Skeletal muscle tissue (tissue), 4 donors: ENCODE results near the gene DDRGK1. TPM values are rescaled to one million over a fixed set of nuclear protein-coding genes. Genes with fewer than 3 reads are reported as not detected.
A peak's percentile ranks its signal among the peaks of the same experiment; 100 is the strongest.

Source experiments
- H3K27ac ChIP-seq: one replicate; pipeline ENCODE4 v1.7.0; 2013; ENCODE audit warnings: mild to moderate bottlenecking, low read depth, low read length, inconsistent platforms
- H3K27me3 ChIP-seq, 3 donors: one replicate each; pipeline ENCODE4 v1.7.0; 2013; ENCODE audit warnings: low read length in 3 of 3; ENCODE audit not compliant: control insufficient read depth in 3 of 3, insufficient read depth in 3 of 3
- H3K36me3 ChIP-seq, 3 donors: one replicate each; pipeline ENCODE4 v1.7.0; 2013; ENCODE audit warnings: low read length in 3 of 3; ENCODE audit not compliant: control insufficient read depth in 3 of 3, insufficient read depth in 3 of 3
- H3K4me1 ChIP-seq, 3 donors: one replicate each; pipeline ENCODE4 v1.7.0; 2013; ENCODE audit warnings: low read length in 3 of 3, mild to moderate bottlenecking in 3 of 3; ENCODE audit not compliant: control insufficient read depth in 3 of 3, insufficient read depth in 3 of 3
- H3K4me3 ChIP-seq, 3 donors: one replicate each; pipeline ENCODE4 v1.7.0; 2013; ENCODE audit warnings: low read length in 3 of 3
- H3K9ac ChIP-seq, 3 donors: one replicate each; pipeline ENCODE4 v1.7.0; 2013; ENCODE audit warnings: low read length in 3 of 3, mild to moderate bottlenecking in 3 of 3, moderate library complexity in 2 of 3, low read depth in 1 of 3
- H3K9me3 ChIP-seq, 3 donors: one replicate each; pipeline ENCODE4 v1.7.0; 2013; ENCODE audit warnings: low read length in 3 of 3; ENCODE audit not compliant: control insufficient read depth in 3 of 3
- total RNA-seq: library from RNA; depleted of rRNA; stranded (reverse); fragments of >200 nt; gene quantifications from one replicate; pipeline ENCODE4 v1.2.3, GENCODE V29; 2014
- donor health status: Osteomylitis.

DDRGK1 gene
- total RNA-seq, 1 donor from 2014 or later: 20.4 TPM

DNA sequence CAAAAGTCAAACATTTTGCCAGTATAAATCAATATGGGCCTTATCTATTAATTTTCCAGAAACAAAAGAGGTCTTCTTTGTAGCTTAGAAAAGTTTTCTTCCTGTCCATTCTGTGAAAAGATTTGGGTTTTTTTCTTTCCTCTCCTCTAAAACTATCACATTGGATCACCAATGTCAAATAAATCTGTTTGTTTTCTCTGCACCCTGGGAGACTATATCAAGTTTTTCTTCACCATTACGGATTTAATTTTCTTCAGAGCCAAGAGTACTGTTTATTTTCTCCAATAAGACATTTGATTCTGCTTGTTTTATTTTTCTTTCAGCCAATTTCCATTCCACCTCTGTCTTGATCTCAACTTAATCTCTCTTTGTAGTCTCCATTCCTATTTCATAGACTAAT, 29.2 kb downstream of the DDRGK1 start:
- Histone ChIP-seq H3K27ac (no peak overlapping the region), H3K27me3 (peaks cover 0 to 8% (median 0%) of the 10 kb centered on the region in 3 donors)

DNA sequence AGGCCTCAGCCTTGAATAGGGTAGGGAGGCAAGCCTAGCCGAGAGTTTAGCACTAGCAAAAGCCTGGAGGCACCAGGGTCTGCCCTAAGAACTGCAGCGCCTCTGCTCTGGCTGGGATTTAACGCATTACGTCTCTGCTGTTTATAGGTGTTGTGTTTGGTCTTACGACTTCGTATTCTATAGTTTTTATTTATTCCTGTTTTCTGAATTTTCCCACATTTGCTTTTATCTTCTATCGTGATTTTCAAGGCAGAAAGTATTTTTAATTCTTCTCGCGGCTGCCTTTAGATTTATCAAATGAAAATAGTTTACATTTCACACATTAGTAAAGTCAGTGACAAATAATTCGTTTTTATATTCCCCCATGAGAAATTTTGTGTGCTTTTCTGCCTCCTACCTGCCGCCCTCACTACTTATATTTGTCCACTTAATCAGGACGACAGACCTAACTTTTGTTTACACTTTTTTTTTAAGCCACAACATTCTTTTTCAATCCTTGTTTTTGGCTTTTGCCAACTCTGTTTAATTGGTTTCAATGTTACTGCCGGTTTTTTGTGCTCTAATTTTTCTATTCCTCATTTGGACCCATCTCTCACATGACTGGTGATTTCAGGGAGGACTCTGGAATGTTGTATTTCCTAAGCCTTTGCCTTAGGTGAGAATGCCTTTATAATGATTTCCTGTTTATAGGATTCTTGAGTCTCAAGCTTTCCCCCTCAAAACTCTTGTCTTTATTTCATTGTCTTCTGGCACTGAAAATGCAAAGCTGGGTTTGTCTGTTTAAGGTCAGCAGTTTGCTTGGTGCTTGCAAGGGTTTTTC, 29.8 kb downstream of the DDRGK1 start:
- H3K4me3 ChIP-seq: peak overlapping the region; percentile 82 to 94 (median 94)
- H3K9me3 ChIP-seq: no peaks in the 10 kb centered on the region
- H3K4me1 ChIP-seq: peaks cover 10 to 15% (median 13%) of the 10 kb centered on the region in 3 donors
- H3K36me3 ChIP-seq: no peaks in the 10 kb centered on the region
- H3K27me3 ChIP-seq: peaks cover 0 to 8% (median 0%) of the 10 kb centered on the region in 3 donors
- peak overlapping the region; percentile 69 for H3K27ac ChIP-seq
- H3K9ac ChIP-seq: peak overlapping the region; percentile 77 to 90 (median 81)

More for the DNA sequence above, 29.2 kb downstream of the DDRGK1 start:
- H3K4me1 ChIP-seq: peaks cover 10 to 15% (median 13%) of the 10 kb centered on the region in 3 donors
- no peak overlapping the region for H3K9ac ChIP-seq
- peaks cover 0 to 1% (median 0%) of the 10 kb centered on the region in 3 donors for H3K36me3 ChIP-seq
- H3K9me3 ChIP-seq: no peaks in the 10 kb centered on the region
- H3K4me3 ChIP-seq: no peak overlapping the region

DNA sequence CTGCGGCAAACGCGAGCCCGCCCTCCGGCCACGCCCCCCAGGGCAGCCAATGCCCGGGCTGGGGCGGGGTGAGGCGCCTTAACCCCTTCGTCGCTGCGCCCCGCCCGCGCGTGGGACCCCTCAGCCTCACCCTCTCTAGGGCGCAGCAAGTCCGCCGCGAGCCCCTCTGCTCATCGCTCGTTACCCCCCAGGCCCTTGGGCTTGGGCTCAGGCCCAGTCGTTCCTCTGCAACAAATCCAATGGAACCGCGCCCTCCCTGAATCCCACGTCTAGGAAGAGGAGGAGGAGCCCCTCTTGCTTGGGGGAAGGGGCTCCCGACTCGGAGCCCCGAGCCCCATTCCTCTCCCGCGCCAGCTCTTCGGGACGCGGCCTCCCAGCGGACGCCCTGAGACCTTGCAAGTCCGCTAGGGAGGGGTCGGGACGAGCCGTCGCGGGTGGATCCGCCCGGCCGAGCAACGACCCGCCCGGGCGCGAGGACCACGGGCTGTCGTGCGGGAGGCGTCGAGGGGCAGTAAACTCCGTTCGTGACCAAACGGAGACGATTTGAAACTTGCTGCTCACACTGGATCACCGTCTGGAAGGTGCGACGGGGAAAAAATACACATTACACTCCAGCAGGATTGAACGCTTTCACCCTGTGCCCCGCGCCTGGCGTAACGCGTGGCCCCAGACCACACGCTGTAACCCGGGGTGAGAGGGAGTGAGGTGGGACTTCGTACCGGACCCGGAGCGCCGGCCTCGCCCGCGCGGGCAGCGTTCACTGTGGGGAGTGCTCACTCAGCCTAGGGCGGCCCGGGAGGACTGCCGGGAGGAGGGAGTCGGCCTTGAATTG, 30.7 kb downstream of the DDRGK1 start:
- Histone ChIP-seq H3K4me3 (peak overlapping the region; percentile 82 to 94 (median 94)), H3K9ac (peak overlapping the region; percentile 77 to 90 (median 81)), H3K27ac (peak overlapping the region; percentile 69), H3K9me3 (no peaks in the 10 kb centered on the region), H3K36me3 (no peaks in the 10 kb centered on the region), H3K4me1 (peaks cover 10 to 15% (median 13%) of the 10 kb centered on the region in 3 donors), H3K27me3 (peaks cover 0 to 13% (median 0%) of the 10 kb centered on the region in 3 donors)

DNA sequence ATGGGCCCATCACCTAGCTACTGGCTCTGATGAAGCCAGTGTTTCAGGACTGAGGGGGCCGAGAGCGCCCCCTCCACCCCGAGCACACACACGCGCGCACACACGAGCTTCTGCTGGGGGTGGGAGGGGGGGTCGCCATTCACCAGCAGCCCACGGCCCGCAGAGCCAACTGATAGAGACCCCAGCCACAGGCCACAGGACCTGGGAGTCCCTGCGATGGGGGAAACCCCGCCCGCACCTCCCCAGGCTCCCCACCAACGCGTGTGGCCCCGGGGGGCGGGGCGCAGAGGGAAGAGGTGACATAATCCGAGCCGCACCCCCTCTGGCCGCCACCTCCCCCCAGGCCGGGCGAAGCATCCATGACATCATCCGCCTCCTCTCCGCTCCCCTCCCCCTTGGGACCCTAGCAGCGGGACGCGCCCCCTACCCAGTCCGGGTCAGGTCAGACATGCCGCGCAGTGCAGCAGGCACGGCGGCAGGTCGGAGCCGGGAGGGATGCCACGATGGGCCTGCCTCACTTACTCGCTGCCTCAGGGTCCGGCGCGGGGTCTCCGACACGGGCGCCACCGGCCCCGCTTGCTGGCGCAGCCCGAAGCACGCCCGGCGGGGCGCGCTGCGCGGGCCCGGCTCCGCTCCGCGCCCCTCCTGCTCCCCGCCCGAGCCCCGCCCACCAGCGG, 31.4 kb downstream of the DDRGK1 start, which contains the start of gene LZTS3:
LZTS3 (minus strand) TSS at position 617 of the 677 bp plus-strand sequence. CDS start 6,386 bp downstream, outside the sequence.
- Histone ChIP-seq H3K9ac (peak within 1 kb of the TSS; percentile 77 to 90 (median 81)), H3K4me3 (peak within 1 kb of the TSS; percentile 82 to 94 (median 94)), H3K4me1 (peaks cover 10 to 15% (median 13%) of the 10 kb centered on the region in 3 donors), H3K9me3 (no peaks in the 10 kb centered on the region), H3K27ac (peak within 1 kb of the TSS; percentile 69), H3K36me3 (no peaks in the 10 kb centered on the region), H3K27me3 (peaks cover 0 to 14% (median 0%) of the 10 kb centered on the region in 3 donors)

DNA sequence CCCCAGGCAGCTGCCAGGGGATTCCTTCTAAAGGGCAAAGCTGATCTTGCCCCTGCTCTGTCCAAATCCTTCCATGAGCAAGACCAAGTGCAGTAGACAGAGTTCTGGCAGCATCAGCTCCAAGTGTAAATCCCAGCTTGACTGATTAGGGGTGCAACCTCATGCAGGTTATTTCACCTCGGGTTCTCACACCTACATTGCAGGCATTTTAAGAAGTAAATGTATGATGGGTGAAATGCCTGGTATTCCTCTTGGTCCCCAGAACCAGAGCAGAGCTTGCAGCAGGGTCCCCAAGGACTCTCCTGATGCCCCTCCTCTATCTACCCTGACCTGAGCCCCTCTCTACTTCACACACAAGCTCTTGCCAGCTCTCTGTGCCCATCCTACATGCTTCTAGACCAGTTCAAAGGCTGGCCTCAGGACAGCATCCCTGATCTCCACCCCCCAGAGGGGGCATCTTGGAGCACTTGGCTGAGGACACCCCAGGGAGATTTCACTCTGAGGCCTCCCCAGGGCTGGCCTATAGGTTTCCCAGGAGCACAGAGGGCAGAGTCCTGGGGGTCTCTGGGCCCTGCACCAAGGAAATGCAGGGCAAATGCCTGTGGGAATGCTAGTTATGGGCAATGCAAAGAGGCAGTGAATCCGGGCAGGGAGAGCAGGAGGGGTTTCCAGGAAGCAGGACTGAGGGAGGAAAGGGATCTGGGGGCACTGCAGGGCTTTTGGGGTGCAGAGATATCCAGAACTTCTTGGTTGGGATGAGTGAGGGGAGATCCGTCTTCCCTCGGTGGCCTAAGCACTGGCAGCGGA, 32.2 kb downstream of the DDRGK1 start:
- Histone ChIP-seq H3K4me3 (peak overlapping the region; percentile 72 to 94 (median 94)), H3K27ac (no peak overlapping the region), H3K9me3 (no peaks in the 10 kb centered on the region), H3K27me3 (peaks cover 0 to 14% (median 0%) of the 10 kb centered on the region in 3 donors), H3K4me1 (peaks cover 10 to 15% (median 13%) of the 10 kb centered on the region in 3 donors), H3K36me3 (no peaks in the 10 kb centered on the region), H3K9ac (peak overlapping the region; percentile 43 to 90 (median 77))

DNA sequence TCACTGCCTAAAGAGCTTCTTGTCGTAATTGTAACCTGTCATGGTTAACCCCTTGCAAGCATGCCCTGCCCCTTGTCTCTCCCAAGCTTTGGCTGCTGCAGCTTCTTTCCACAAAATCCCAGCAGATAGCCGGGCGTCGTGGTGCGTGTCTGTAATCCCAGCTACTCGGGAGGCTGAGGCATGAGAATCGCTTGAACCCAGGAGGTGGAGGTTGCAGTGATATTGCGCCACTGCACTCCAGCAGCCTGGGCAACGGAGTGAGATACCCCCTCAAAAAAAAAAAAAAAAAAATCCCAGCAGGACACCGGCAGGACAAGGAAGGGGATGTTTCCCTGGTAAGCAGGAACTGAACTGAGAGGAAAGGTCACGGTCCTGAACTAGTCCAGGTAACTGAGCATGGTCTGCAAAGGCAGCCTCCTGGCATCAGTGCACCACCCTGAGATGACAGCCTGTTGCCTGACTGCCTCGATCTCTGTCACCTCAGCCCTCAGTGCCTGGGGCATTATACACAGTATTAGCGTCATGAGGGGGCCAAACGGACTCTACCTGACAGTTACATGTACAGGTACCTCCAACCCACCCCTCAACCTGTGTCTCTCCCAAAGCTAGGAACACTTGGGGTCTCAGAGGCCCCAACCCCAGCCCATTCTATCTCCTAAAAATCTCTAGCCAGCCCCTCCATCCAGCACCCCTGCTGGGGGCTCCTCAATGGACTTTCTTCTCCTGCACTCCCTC, 32.9 kb downstream of the DDRGK1 start:
- no peak overlapping the region for H3K4me3 ChIP-seq
- peak overlapping the region in 1 of 3 donors; percentile 45 for H3K9ac ChIP-seq
- peaks cover 10 to 15% (median 13%) of the 10 kb centered on the region in 3 donors for H3K4me1 ChIP-seq
- no peaks in the 10 kb centered on the region for H3K9me3 ChIP-seq
- no peaks in the 10 kb centered on the region for H3K36me3 ChIP-seq
- no peak overlapping the region for H3K27ac ChIP-seq
- H3K27me3 ChIP-seq: peaks cover 0 to 14% (median 0%) of the 10 kb centered on the region in 3 donors

DNA sequence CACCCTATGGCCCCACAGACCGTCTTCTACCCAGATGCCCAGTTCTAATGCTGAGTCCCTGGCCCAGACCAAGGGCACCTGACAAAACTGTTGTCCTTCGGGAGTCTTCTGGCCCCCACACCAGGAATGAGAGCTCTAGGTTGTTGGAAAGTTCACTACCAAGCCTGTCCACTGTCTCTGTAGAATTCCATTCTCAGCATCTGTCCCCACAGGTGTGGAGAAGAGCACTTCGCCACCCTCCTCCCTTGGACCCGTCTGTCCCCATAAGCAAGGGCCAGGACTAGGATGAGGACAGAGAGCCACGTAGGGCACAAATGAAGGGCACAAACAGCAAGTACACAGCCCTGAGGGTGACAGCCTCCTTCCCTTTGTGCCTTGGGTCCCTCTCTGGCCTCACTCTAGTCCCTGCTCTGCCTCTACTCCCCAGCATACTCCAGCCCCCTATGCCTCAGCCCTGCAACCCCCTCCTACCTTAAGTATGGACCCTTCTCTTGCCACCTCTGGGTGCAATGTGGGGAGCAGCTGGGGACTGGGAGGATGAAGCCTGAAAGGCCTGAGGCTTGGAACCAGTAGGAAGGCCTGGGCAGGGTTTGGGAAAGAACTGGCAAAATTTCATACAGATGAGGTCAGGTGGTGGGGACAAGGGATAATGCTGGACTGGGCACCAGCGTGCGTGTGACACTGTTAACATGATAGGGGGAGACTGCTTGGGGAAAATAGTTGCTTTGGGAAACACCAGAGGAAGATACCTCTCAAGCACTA, 35.5 kb downstream of the DDRGK1 start:
- Histone ChIP-seq H3K27me3 (peaks cover 0 to 10% (median 0%) of the 10 kb centered on the region in 3 donors), H3K36me3 (no peaks in the 10 kb centered on the region), H3K9ac (no peak overlapping the region), H3K4me3 (no peak overlapping the region), H3K27ac (no peak overlapping the region), H3K9me3 (no peaks in the 10 kb centered on the region), H3K4me1 (peaks cover 6 to 16% (median 14%) of the 10 kb centered on the region in 3 donors)
